Right lobe of liver (tissue), 6 donors: Measurements from ENCODE around the gene GPC6. TPM values are rescaled to one million over a fixed set of nuclear protein-coding genes. Genes with fewer than 3 reads are reported as not detected.

Experiments
- ATAC-seq, 4 donors: fragments of 200-7000 bp; cut with Tn5 transposase; one replicate each; pipeline ENCODE4 v1.9.1; 2020; ENCODE audit warnings: mild to moderate bottlenecking in 4 of 4, moderate library complexity in 4 of 4
- DNase-seq, 3 donors: peaks; one replicate each; pipeline ENCODE4 v3.0.0-alpha.2; 2020
- H3K27ac ChIP-seq, 3 donors: fragments of 200-600 bp; one replicate each; pipeline ENCODE4 v1.8.0; 2022
- H3K27me3 ChIP-seq, 2 donors: fragments of 200-600 bp; one replicate each; pipeline ENCODE4 v1.8.0; 2022
- H3K36me3 ChIP-seq, 4 donors: fragments of 200-600 bp; sonication (generic) in 1 of 4; one replicate each; pipeline versions ENCODE4 v1.5.1 to v1.8.0; 2017 to 2022; ENCODE audit warnings: control low read depth in 1 of 4
- H3K4me1 ChIP-seq, 4 donors: fragments of 200-600 bp; sonication (generic) in 1 of 4; one replicate each; pipeline versions ENCODE4 v1.5.1 to v1.8.0; 2017 to 2022; ENCODE audit warnings: control low read depth in 1 of 4
- H3K4me3 ChIP-seq, 3 donors: fragments of 200-600 bp; one replicate each; pipeline ENCODE4 v1.8.0; 2022
- H3K9me3 ChIP-seq, 4 donors: fragments of 200-600 bp; sonication (generic) in 1 of 4; one replicate each; pipeline versions ENCODE4 v1.5.1 to v1.8.0; 2017 to 2022; ENCODE audit warnings: control low read depth in 1 of 4
- CTCF ChIP-seq, 4 donors: fragments of 200-600 bp in 3 of 4; fragments of 450-650 bp in 1 of 4; IDR thresholded peaks; one replicate each; pipeline versions ENCODE4 v1.5.1 to v1.8.0; 2016 to 2022; ENCODE audit warnings: antibody characterized with exemption in 4 of 4, mild to moderate bottlenecking in 2 of 4
- POLR2A ChIP-seq: fragments of 450-650 bp; IDR thresholded peaks from one replicate; pipeline ENCODE4 v1.6.1; 2017; ENCODE audit warnings: antibody characterized with exemption, mild to moderate bottlenecking
- WGBS: methylation state at CpG from one replicate; pipeline ENCODE4 v1.1.6; 2018; ENCODE audit warnings: low coverage, low lambda C conversion rate; ENCODE audit not compliant: insufficient coverage; ENCODE audit errors: missing lambda C conversion rate; 5-methylcytosine and 5-hydroxymethylcytosine counted together
- intact Hi-C, 2 donors: fragments of 100-400 bp; cut with DNase I; formaldehyde crosslinking; loops; one replicate each; pipeline versions ENCODE4 v1.11.2 to v1.14.1; 2022
- total RNA-seq, 6 experiments: library from RNA; depleted of rRNA in 2 of 6; stranded (reverse); fragments of >200 nt in 2 of 6; fragmentation: NEBNext Ultra II Directional in 3 of 6; extraction: Animal tissue kit (Norgen Biotek cat#: 25700) in 3 of 6; gene quantifications; one replicate each; pipeline versions ENCODE4 v1.1.0 to v1.2.4, GENCODE V29; 2016 to 2023
- donor health status: DM: no; HTN: yes; CAD: no.
- donor health status: DM: no; HTN: no; CAD: no.
- donor health status: DM: no; HTN: no; CAD: no.
- donor health status: DM: no; HTN: yes; CAD: no.
- donor health status: DM: no; HTN: yes; CAD: no.

Gene GPC6
- total RNA-seq, 6 experiments from 2014 or later: 18.6 to 30.1 (median 20.2) TPM

- TF ChIP-seq CTCF (IDR thresholded peaks at IDR 0.05) (no peak), POLR2A (no peak)
- ATAC-seq (no peak), DNase-seq (no peak)
- Histone ChIP-seq H3K27me3 (no peaks in the 10 kb centered on the region), H3K27ac (no peak overlapping the region), H3K36me3 (no peaks in the 10 kb centered on the region), H3K9me3 (no peaks in the 10 kb centered on the region), H3K4me3 (no peak overlapping the region), H3K4me1 (no peaks in the 10 kb centered on the region)
- intact Hi-C loops: no loop called here
Observed at GRCh38 chr13:93687261-93687660, 460.7 kb downstream of the GPC6 start.

DNA sequence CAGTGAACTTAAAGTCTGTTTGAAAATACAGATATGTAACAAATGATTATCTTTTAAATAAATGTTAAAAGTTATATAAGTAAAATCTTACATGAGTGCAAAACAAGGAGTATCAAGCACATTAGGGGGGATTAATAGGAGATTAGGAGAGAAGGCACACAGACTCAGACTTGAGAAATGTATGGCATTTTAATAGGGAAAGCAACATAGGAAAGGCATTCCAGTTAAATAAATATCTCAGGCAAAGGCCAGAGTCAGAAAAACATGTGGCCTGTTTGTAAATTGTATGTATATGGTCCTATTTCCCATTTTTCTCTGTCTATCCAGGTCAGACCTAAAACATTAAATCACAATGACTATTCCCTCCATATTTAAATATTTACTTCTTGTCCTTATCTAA, 462.7 kb downstream of the GPC6 start:
- no peaks in the 10 kb centered on the region for H3K27me3 ChIP-seq
- no peaks in the 10 kb centered on the region for H3K36me3 ChIP-seq
- intact Hi-C loops: no loop called here
- H3K9me3 ChIP-seq: no peaks in the 10 kb centered on the region
- H3K4me3 ChIP-seq: no peak overlapping the region
- no peak for DNase-seq
- no peak for ATAC-seq
- TF ChIP-seq POLR2A: no peak
- TF ChIP-seq CTCF (IDR thresholded peaks at IDR 0.05): no peak
- no peaks in the 10 kb centered on the region for H3K4me1 ChIP-seq
- H3K27ac ChIP-seq: no peak overlapping the region

DNA sequence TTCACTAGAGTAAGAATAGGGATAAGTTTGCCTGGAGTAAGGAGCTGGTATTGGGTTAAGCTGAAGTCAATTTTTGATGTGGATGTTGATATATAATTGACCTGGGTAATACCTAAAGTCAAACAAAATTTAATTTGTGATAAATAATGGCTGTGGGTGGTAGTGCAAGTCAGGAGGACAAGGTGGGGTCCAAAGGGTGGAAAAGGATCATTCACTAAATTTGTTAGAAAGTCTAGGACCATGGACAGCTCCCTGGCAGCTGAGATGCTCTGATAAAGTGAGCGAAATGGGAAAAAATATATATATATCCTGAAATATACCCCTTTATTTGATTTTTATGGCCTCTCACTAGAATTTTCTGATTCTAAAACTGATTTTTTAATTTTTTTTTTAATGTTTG, 463.5 kb downstream of the GPC6 start:
- no peak overlapping the region for H3K27ac ChIP-seq
- H3K9me3 ChIP-seq: no peaks in the 10 kb centered on the region
- H3K36me3 ChIP-seq: no peaks in the 10 kb centered on the region
- H3K27me3 ChIP-seq: no peaks in the 10 kb centered on the region
- no peak overlapping the region for H3K4me3 ChIP-seq
- TF ChIP-seq POLR2A: no peak
- TF ChIP-seq CTCF (IDR thresholded peaks at IDR 0.05): no peak
- no peak for ATAC-seq
- intact Hi-C loops: no loop called here
- H3K4me1 ChIP-seq: no peaks in the 10 kb centered on the region
- DNase-seq: no peak
- 86% methylated on average over 1 of the region's 1 CpG for WGBS

GRCh38 chr13:93698016-93698613, 471.5 kb downstream of the GPC6 start:
- DNase-seq (no peak), ATAC-seq (no peak)
- Histone ChIP-seq H3K4me1 (no peaks in the 10 kb centered on the region), H3K27ac (no peak overlapping the region), H3K4me3 (no peak overlapping the region), H3K9me3 (no peaks in the 10 kb centered on the region), H3K36me3 (no peaks in the 10 kb centered on the region), H3K27me3 (no peaks in the 10 kb centered on the region)
- no peak for TF ChIP-seq CTCF (IDR thresholded peaks at IDR 0.05)
- no peak for TF ChIP-seq POLR2A
- 88% methylated on average over 4 of the region's 5 CpGs for WGBS
- intact Hi-C loops: no loop called here

DNA sequence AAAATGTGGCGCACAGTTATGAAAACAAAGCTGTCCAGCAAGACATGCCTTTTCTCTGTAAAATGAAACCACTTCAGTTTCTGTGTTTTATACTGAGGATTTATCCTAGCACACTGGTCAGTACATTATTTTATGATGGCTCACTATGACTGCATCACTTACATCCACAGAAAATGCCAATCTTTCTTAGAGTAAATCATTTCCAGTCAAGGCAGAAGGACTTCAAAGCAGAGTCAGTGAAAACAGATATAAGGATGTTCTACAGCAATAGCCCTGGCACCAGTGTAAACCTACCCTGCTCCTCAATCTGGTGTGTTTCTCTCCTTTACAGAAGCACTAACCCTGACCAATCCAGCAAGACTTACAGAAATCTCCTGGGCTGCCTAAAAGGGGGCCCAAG, 473.5 kb downstream of the GPC6 start:
- ATAC-seq (no peak), DNase-seq (no peak)
- Histone ChIP-seq H3K4me1 (no peaks in the 10 kb centered on the region), H3K4me3 (no peak overlapping the region), H3K27me3 (no peaks in the 10 kb centered on the region), H3K9me3 (no peaks in the 10 kb centered on the region), H3K27ac (no peak overlapping the region), H3K36me3 (no peaks in the 10 kb centered on the region)
- intact Hi-C loops: no loop called here
- WGBS: 100% methylated on average over 1 of the region's 1 CpG
- TF ChIP-seq CTCF (IDR thresholded peaks at IDR 0.05): no peak
- no peak for TF ChIP-seq POLR2A
